ENCODE results near the gene GYG2. TPM values are rescaled to one million over a fixed set of nuclear protein-coding genes. Genes with fewer than 3 reads are reported as not detected.
"Not testable (repeated sequence)": the region's sequence is repeated elsewhere in the genome, so short reads cannot be mapped to it uniquely, and the experiment has no call there.

GYG2 gene
- total RNA-seq: 10 to 100 TPM; 23.1 to 84.7 (median 40.6) TPM

- H3K4me1 ChIP-seq: no peaks in the 10 kb centered on the region
- no peak for TF ChIP-seq POLR2AphosphoS5 (IDR thresholded peaks at IDR 0.05)
- no peak for TF ChIP-seq CTCF (IDR thresholded peaks at IDR 0.05)
- no peak for TF ChIP-seq POLR2A (IDR thresholded peaks at IDR 0.05)
- DNase-seq (ENCODE audit: low spot score in 2 of 2): no peak
- intact Hi-C loops (cut with DNase I; ENCODE audit: low total_unique reads): no loop called here
- H3K9me3 ChIP-seq: no peaks in the 10 kb centered on the region
- H3K36me3 ChIP-seq: no peaks in the 10 kb centered on the region
- no peak within 1 kb of the TSS for H3K27ac ChIP-seq
- H3K4me3 ChIP-seq: peak within 1 kb of the TSS; percentile 29 to 62 (median 51)
- peaks cover 0 to 36% of the 10 kb centered on the region in 2 donors for H3K27me3 ChIP-seq
Observed at GRCh38 chrX:2828344-2828958, at the start of gene GYG2. Gene GYG2, plus strand, starts transcription at chrX:2828930. Its CDS starts 1,259 bp downstream, at chrX:2830189.

- H3K27ac ChIP-seq; H3K4me1 ChIP-seq; intact Hi-C loops (cut with DNase I; ENCODE audit: low total_unique reads); H3K9me3 ChIP-seq; H3K4me3 ChIP-seq; H3K36me3 ChIP-seq; DNase-seq (ENCODE audit: low spot score in 2 of 2); H3K27me3 ChIP-seq: not testable (repeated sequence)
Observed at GRCh38 chrX:2780472-2781225, 48.1 kb upstream of the GYG2 start.

- DNase-seq (ENCODE audit: low spot score in 2 of 2): no peak
- Histone ChIP-seq H3K9me3 (no peaks in the 10 kb centered on the region), H3K4me1 (no peaks in the 10 kb centered on the region), H3K36me3 (no peaks in the 10 kb centered on the region), H3K4me3 (no peak overlapping the region), H3K27ac (no peak overlapping the region), H3K27me3 (no peaks in the 10 kb centered on the region)
- TF ChIP-seq POLR2AphosphoS5 (IDR thresholded peaks at IDR 0.05): no peak
- no peak for TF ChIP-seq POLR2A (IDR thresholded peaks at IDR 0.05)
- TF ChIP-seq CTCF (IDR thresholded peaks at IDR 0.05): no peak
- intact Hi-C loops (cut with DNase I; ENCODE audit: low total_unique reads): no loop called here
Observed at GRCh38 chrX:2781226-2781571, 47.5 kb upstream of the GYG2 start.

GRCh38 chrX:2781698-2782097, 47.0 kb upstream of the GYG2 start:
- no peaks in the 10 kb centered on the region for H3K4me1 ChIP-seq
- intact Hi-C loops (cut with DNase I; ENCODE audit: low total_unique reads): no loop called here
- no peak overlapping the region for H3K4me3 ChIP-seq
- TF ChIP-seq CTCF (IDR thresholded peaks at IDR 0.05) (no peak), POLR2A (IDR thresholded peaks at IDR 0.05) (no peak), POLR2AphosphoS5 (IDR thresholded peaks at IDR 0.05) (no peak)
- no peaks in the 10 kb centered on the region for H3K9me3 ChIP-seq
- H3K27ac ChIP-seq: no peak overlapping the region
- no peaks in the 10 kb centered on the region for H3K36me3 ChIP-seq
- no peak for DNase-seq (ENCODE audit: low spot score in 2 of 2)
- no peaks in the 10 kb centered on the region for H3K27me3 ChIP-seq

GRCh38 chrX:2782171-2782570, 46.6 kb upstream of the GYG2 start:
- no peaks in the 10 kb centered on the region for H3K36me3 ChIP-seq
- no peaks in the 10 kb centered on the region for H3K9me3 ChIP-seq
- no peaks in the 10 kb centered on the region for H3K4me1 ChIP-seq
- no peaks in the 10 kb centered on the region for H3K27me3 ChIP-seq
- no peak for DNase-seq (ENCODE audit: low spot score in 2 of 2)
- TF ChIP-seq POLR2A (IDR thresholded peaks at IDR 0.05) (no peak), POLR2AphosphoS5 (IDR thresholded peaks at IDR 0.05) (no peak), CTCF (IDR thresholded peaks at IDR 0.05) (no peak)
- H3K4me3 ChIP-seq: no peak overlapping the region
- no peak overlapping the region for H3K27ac ChIP-seq
- intact Hi-C loops (cut with DNase I; ENCODE audit: low total_unique reads): no loop called here

Data from breast epithelium (tissue), 4 donors.